Neuron (in vitro differentiated cells): ENCODE results near the gene ZNF423.

Experiments used
- H2AFZ ChIP-seq: one replicate; pipeline ENCODE4 v1.6.1; 2013; ENCODE audit warnings: low read depth, mild to moderate bottlenecking, inconsistent platforms, low read length, moderate library complexity
- H3K27me3 ChIP-seq: one replicate; pipeline ENCODE4 v1.6.1; 2013; ENCODE audit warnings: low read length; ENCODE audit not compliant: insufficient read depth
- H3K36me3 ChIP-seq: one replicate; pipeline ENCODE4 v1.6.1; 2013; ENCODE audit warnings: low read length; ENCODE audit not compliant: insufficient read depth
- H3K4me1 ChIP-seq: one replicate; pipeline ENCODE4 v1.6.1; 2013; ENCODE audit warnings: low read length; ENCODE audit not compliant: insufficient read depth
- H3K4me3 ChIP-seq: 2 replicates; pipeline ENCODE4 v1.5.1; 2013; ENCODE audit warnings: mild to moderate bottlenecking, low read length, moderate library complexity
- H3K9me3 ChIP-seq: one replicate; pipeline ENCODE4 v1.6.1; 2013; ENCODE audit warnings: low read length

Gene ZNF423

GRCh38 chr16:49639739-49640431 is 216.0 kb downstream of the ZNF423 start:
- Histone ChIP-seq H3K4me1 (peaks cover 32% of the 10 kb centered on the region), H3K36me3 (peaks cover 37% of the 10 kb centered on the region), H3K4me3 (no peak overlapping the region), H3K9me3 (peaks cover 1% of the 10 kb centered on the region), H2AFZ (no peak overlapping the region), H3K27me3 (no peaks in the 10 kb centered on the region)

GRCh38 chr16:49638673-49639610 is 217.0 kb downstream of the ZNF423 start:
- peaks cover 32% of the 10 kb centered on the region for H3K4me1 ChIP-seq

GRCh38 chr16:49637933-49638672 is 217.8 kb downstream of the ZNF423 start:
- peaks cover 39% of the 10 kb centered on the region for H3K36me3 ChIP-seq

More at GRCh38 chr16:49638673-49639610, 217.0 kb downstream of the ZNF423 start:
- Histone ChIP-seq H3K9me3 (peaks cover 1% of the 10 kb centered on the region), H3K27me3 (no peaks in the 10 kb centered on the region), H3K36me3 (peaks cover 39% of the 10 kb centered on the region), H3K4me3 (no peak overlapping the region), H2AFZ (no peak overlapping the region)

GRCh38 chr16:49637511-49637910 is 218.4 kb downstream of the ZNF423 start:
- Histone ChIP-seq H3K4me1 (peaks cover 32% of the 10 kb centered on the region), H3K27me3 (no peaks in the 10 kb centered on the region), H3K9me3 (peaks cover 1% of the 10 kb centered on the region), H3K4me3 (no peak overlapping the region), H3K36me3 (peaks cover 39% of the 10 kb centered on the region), H2AFZ (no peak overlapping the region)

More at GRCh38 chr16:49637933-49638672, 217.8 kb downstream of the ZNF423 start:
- peaks cover 1% of the 10 kb centered on the region for H3K9me3 ChIP-seq
- peaks cover 32% of the 10 kb centered on the region for H3K4me1 ChIP-seq
- no peaks in the 10 kb centered on the region for H3K27me3 ChIP-seq
- H3K4me3 ChIP-seq: no peak overlapping the region
- no peak overlapping the region for H2AFZ ChIP-seq

GRCh38 chr16:49636608-49637007 is 219.3 kb downstream of the ZNF423 start:
- peaks cover 1% of the 10 kb centered on the region for H3K9me3 ChIP-seq
- H3K4me3 ChIP-seq: no peak overlapping the region
- H3K4me1 ChIP-seq: peaks cover 30% of the 10 kb centered on the region
- H3K36me3 ChIP-seq: peaks cover 39% of the 10 kb centered on the region
- H2AFZ ChIP-seq: no peak overlapping the region
- H3K27me3 ChIP-seq: no peaks in the 10 kb centered on the region

- Histone ChIP-seq H3K27me3 (no peaks in the 10 kb centered on the region), H3K4me1 (peaks cover 23% of the 10 kb centered on the region), H2AFZ (no peak overlapping the region), H3K4me3 (no peak overlapping the region), H3K9me3 (peaks cover 2% of the 10 kb centered on the region), H3K36me3 (peaks cover 39% of the 10 kb centered on the region)
Observed at GRCh38 chr16:49635591-49636581, 220.0 kb downstream of the ZNF423 start.

GRCh38 chr16:49635009-49635350 is 220.9 kb downstream of the ZNF423 start:
- Histone ChIP-seq H3K36me3 (peaks cover 42% of the 10 kb centered on the region), H3K4me3 (no peak overlapping the region), H3K27me3 (no peaks in the 10 kb centered on the region), H3K9me3 (peaks cover 4% of the 10 kb centered on the region), H2AFZ (no peak overlapping the region), H3K4me1 (peaks cover 14% of the 10 kb centered on the region)

GRCh38 chr16:49634235-49635008 is 221.5 kb downstream of the ZNF423 start:
- Histone ChIP-seq H3K4me3 (no peak overlapping the region), H3K27me3 (no peaks in the 10 kb centered on the region), H2AFZ (no peak overlapping the region), H3K9me3 (peaks cover 8% of the 10 kb centered on the region), H3K4me1 (peaks cover 11% of the 10 kb centered on the region), H3K36me3 (peaks cover 42% of the 10 kb centered on the region)

- Histone ChIP-seq H3K4me3 (no peak overlapping the region), H3K4me1 (no peaks in the 10 kb centered on the region), H3K36me3 (peaks cover 34% of the 10 kb centered on the region), H3K9me3 (peaks cover 15% of the 10 kb centered on the region), H2AFZ (no peak overlapping the region), H3K27me3 (no peaks in the 10 kb centered on the region)
Observed at GRCh38 chr16:49632795-49633184, 223.1 kb downstream of the ZNF423 start.

- Histone ChIP-seq H3K27me3 (no peaks in the 10 kb centered on the region), H3K4me3 (no peak overlapping the region), H3K36me3 (peaks cover 29% of the 10 kb centered on the region), H2AFZ (no peak overlapping the region), H3K4me1 (no peaks in the 10 kb centered on the region), H3K9me3 (peaks cover 13% of the 10 kb centered on the region)
Observed at GRCh38 chr16:49632086-49632794, 223.7 kb downstream of the ZNF423 start.
